Middle frontal gyrus (tissue), 1 donor: Measurements from ENCODE around the gene PRRG1.
"Not testable (repeated sequence)": the region's sequence is repeated elsewhere in the genome, so short reads cannot be mapped to it uniquely, and the experiment has no call there.

Source experiments
- DNase-seq: peaks from one replicate; pipeline ENCODE4 v3.0.0-alpha.2; 2015; ENCODE audit warnings: low spot score; ENCODE audit errors: extremely low spot score

The PRRG1 gene

GRCh38 chrX:37349221-37350033 lies at the start of gene PRRG1:
PRRG1 (plus strand) TSS chrX:37349364; CDS start chrX:37406250, 56,886 bp downstream.
- DNase-seq: peak; percentile 24

- DNase-seq: no peak
Observed at GRCh38 chrX:37302569-37302968, 46.6 kb upstream of the PRRG1 start.

- DNase-seq: not testable (repeated sequence)
Observed at GRCh38 chrX:37305238-37305637, 43.9 kb upstream of the PRRG1 start.

GRCh38 chrX:37314531-37314930 lies 34.6 kb upstream of the PRRG1 start:
- DNase-seq: no peak

- DNase-seq: no peak
Observed at GRCh38 chrX:37315511-37316248, 33.5 kb upstream of the PRRG1 start.

GRCh38 chrX:37320541-37321203 lies 28.5 kb upstream of the PRRG1 start:
- DNase-seq: no peak

GRCh38 chrX:37330642-37331041 lies 18.5 kb upstream of the PRRG1 start:
- DNase-seq: no peak

GRCh38 chrX:37331546-37331945 lies 17.6 kb upstream of the PRRG1 start:
- no peak for DNase-seq

- no peak for DNase-seq
Observed at GRCh38 chrX:37332055-37332454, 17.1 kb upstream of the PRRG1 start.

GRCh38 chrX:37332987-37333658 lies 16.0 kb upstream of the PRRG1 start:
- DNase-seq: no peak

- no peak for DNase-seq
Observed at GRCh38 chrX:37347420-37347819, 1.7 kb upstream of the PRRG1 start.

- DNase-seq: no peak
Observed at GRCh38 chrX:37348231-37348970, 763 bp upstream of the PRRG1 start.

GRCh38 chrX:37348971-37349220 lies 268 bp upstream of the PRRG1 start:
- no peak for DNase-seq

- DNase-seq: no peak
Observed at GRCh38 chrX:37350034-37350365, 836 bp downstream of the PRRG1 start.

- DNase-seq: no peak
Observed at GRCh38 chrX:37353646-37354045, 4.5 kb downstream of the PRRG1 start.

- no peak for DNase-seq
Observed at GRCh38 chrX:37357436-37357835, 8.3 kb downstream of the PRRG1 start.

GRCh38 chrX:37361596-37361995 lies 12.4 kb downstream of the PRRG1 start:
- no peak for DNase-seq

GRCh38 chrX:37364666-37365065 lies 15.5 kb downstream of the PRRG1 start:
- DNase-seq: no peak

- DNase-seq: no peak
Observed at GRCh38 chrX:37367946-37368345, 18.8 kb downstream of the PRRG1 start.

GRCh38 chrX:37370499-37371141 lies 21.5 kb downstream of the PRRG1 start:
- no peak for DNase-seq

GRCh38 chrX:37371578-37371991 lies 22.4 kb downstream of the PRRG1 start:
- no peak for DNase-seq
